SKM-1 (cell line): ENCODE measurements around the gene TRIM69.
"Not testable (repeated sequence)": the region's sequence is repeated elsewhere in the genome, so short reads cannot be mapped to it uniquely, and the experiment has no call there.

Experiments
- DNase-seq: peaks from one replicate; lab custom pipeline; 2025; ENCODE audit not compliant: unreplicated experiment; lab: John Stamatoyannopoulos, UW

Gene TRIM69

DNA sequence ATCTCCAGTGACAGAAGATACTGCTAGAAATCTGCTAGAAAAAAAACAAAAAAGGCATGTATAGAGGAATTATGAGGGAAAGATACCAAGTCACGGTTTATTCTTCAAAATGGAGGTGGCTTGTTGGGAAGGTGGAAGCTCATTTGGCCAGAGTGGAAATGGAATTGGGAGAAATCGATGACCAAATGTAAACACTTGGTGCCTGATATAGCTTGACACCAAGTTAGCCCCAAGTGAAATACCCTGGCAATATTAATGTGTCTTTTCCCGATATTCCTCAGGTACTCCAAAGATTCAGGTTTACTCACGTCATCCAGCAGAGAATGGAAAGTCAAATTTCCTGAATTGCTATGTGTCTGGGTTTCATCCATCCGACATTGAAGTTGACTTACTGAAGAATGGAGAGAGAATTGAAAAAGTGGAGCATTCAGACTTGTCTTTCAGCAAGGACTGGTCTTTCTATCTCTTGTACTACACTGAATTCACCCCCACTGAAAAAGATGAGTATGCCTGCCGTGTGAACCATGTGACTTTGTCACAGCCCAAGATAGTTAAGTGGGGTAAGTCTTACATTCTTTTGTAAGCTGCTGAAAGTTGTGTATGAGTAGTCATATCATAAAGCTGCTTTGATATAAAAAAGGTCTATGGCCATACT, 21.1 kb upstream of the TRIM69 start:
- no peak for DNase-seq

DNA sequence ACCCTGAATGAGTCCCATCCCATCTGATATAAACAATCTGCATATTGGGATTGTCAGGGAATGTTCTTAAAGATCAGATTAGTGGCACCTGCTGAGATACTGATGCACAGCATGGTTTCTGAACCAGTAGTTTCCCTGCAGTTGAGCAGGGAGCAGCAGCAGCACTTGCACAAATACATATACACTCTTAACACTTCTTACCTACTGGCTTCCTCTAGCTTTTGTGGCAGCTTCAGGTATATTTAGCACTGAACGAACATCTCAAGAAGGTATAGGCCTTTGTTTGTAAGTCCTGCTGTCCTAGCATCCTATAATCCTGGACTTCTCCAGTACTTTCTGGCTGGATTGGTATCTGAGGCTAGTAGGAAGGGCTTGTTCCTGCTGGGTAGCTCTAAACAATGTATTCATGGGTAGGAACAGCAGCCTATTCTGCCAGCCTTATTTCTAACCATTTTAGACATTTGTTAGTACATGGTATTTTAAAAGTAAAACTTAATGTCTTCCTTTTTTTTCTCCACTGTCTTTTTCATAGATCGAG, 20.5 kb upstream of the TRIM69 start:
- DNase-seq: no peak

DNA sequence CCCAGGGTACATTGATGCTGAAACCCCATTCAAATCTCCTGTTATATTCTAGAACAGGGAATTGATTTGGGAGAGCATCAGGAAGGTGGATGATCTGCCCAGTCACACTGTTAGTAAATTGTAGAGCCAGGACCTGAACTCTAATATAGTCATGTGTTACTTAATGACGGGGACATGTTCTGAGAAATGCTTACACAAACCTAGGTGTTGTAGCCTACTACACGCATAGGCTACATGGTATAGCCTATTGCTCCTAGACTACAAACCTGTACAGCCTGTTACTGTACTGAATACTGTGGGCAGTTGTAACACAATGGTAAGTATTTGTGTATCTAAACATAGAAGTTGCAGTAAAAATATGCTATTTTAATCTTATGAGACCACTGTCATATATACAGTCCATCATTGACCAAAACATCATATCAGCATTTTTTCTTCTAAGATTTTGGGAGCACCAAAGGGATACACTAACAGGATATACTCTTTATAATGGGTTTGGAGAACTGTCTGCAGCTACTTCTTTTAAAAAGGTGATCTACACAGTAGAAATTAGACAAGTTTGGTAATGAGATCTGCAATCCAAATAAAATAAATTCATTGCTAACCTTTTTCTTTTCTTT, 19.2 kb upstream of the TRIM69 start:
- no peak for DNase-seq

GRCh38 chr15:44718180-44718926, 18.0 kb upstream of the TRIM69 start:
- no peak for DNase-seq

GRCh38 chr15:44718927-44719292, 17.4 kb upstream of the TRIM69 start:
- no peak for DNase-seq

DNA sequence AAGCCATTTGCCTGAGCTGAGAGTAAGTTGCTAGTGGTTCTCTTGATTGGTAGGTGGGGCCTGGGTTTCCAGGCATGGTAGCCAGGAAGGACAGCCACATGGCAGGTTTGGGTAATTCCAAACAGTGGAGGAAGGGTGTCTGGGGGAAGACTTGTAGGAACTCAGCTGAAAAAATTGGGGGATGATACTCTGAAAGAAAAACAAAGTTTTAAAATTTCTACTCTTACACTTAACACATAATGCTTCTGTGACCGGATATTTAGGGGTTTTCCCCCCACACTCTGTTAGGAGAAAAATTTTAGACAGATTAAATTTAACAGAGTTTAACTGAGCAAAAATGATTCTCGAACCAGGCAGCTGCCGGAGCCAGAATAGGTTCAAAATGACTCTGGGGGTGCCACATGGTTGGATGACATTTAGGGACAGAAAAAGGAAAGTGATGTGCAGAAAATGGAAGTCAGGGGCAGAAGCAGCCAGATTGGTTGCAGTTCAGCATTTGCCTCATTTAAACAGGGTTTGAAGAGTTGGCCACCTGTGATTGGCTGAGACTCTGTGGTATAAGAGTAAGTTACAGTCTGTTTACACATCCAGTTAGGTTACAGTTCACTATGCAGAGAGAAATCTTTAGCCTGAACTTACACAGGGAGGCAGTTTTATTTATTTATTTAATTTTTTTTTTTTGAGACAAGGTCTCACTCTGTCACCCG, 16.9 kb upstream of the TRIM69 start:
- no peak for DNase-seq

- not testable (repeated sequence) for DNase-seq
These were observed 16.3 kb upstream of the TRIM69 start for GRCh38 chr15:44720000-44720435.

GRCh38 chr15:44720460-44721176, 15.7 kb upstream of the TRIM69 start:
- no peak for DNase-seq

DNA sequence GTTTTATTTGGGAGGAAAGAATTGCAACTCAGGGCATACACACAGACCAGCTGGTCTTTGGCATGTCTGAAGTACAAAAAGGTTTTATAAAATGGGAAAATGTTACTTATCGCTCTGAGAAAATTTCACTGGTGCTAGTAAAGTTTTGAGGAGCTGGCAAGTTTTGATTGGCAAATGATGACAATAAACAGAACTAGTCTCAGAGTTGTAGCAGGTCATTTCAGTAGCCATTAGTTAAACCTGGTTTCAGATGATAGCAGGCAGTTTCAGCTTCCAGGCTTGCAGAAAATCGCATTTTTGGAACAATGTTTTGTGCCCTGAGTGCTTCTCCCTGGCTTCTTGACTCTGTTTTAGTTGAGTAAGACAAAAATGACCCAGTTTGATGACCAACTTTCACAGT, 14.3 kb upstream of the TRIM69 start:
- DNase-seq: no peak

DNA sequence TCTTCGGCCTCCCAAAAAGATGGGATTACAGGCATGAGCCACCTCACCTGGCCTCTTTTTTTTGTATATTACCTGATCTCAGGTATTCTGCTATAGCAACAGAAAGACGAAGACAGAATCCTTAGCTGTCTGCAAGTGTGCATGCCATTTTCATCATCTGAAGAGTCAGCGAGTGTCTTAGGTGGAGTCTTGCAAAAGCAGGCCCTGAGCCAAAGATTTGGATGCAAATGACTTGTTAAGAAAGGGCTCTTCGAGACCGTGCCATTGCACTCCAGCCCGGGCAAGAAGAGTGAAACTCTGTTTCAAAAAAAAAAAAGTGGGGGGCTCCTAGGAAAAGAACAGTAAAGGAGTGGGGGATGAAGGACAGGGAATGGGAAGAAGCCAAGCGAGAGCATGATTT, 10.2 kb upstream of the TRIM69 start:
- no peak for DNase-seq

GRCh38 chr15:44726568-44727484, 9.5 kb upstream of the TRIM69 start:
- DNase-seq: peak; percentile 72

GRCh38 chr15:44727485-44728231, 8.7 kb upstream of the TRIM69 start:
- no peak for DNase-seq

GRCh38 chr15:44728232-44728575, 8.1 kb upstream of the TRIM69 start:
- not testable (repeated sequence) for DNase-seq

DNA sequence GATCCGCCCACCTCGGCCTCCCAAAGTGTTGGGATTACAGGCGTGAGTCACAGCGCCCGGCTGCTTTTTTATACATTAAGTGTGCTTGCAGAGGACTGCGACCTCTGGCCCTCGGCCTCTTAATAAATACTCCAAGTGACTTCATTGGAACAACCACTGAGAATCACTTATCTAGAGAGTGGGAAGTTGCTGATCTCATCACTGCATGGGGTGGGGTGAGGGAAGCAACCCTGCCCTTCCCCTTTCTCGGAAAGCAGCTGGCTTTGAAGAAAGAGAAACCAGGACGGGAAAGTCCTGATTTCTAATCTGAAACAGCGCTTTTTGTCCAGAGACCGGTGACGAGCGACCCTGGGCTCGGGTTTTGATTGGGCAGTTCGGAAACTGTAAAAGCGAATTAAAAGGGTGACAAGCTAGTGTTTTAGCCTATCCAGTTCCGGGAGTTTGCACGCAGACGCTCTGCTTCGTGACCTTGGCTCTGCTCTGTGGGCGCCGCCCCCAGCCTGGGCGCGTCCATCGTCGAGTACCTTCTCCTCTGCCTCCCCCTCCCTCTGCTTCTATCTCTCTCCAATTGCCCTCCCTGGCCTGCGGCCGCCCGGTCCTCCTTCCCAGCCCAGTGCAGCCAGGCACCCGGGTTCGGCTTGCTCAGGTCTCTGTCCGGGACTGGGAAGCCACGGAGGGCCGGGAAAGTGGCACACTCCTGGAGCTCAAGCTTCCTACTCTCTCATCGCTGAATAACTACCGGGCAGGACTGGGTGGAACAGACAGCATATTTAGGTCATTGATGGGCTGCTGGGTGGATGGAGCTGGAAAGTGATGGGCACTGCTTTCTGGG, 7.5 kb upstream of the TRIM69 start:
- peak; percentile 100 for DNase-seq

- no peak for DNase-seq
These were observed 6.8 kb upstream of the TRIM69 start for GRCh38 chr15:44729408-44730127.

- no peak for DNase-seq
These were observed 1.4 kb upstream of the TRIM69 start for GRCh38 chr15:44734839-44735481.
